ENCODE results near the gene OR11A1. TPM values are rescaled to one million over a fixed set of nuclear protein-coding genes. Genes with fewer than 3 reads are reported as not detected.

OR11A1 gene
- not detected for polyA plus RNA-seq (2013, experiment 1 of 2; ENCODE audit: insufficient read length)
- polyA plus RNA-seq (2013, experiment 2 of 2; ENCODE audit: insufficient read length): not detected

- no peak for DNase-seq
Measured at GRCh38 chr6:29456971-29457370, at the start of gene OR11A1, which contains the start of gene OR2H1. Gene OR11A1 (minus strand): TSS chr6:29457071. CDS start chr6:29427641, 29,430 bp downstream. Gene OR2H1 (plus strand): TSS chr6:29457155. CDS start chr6:29461770, 4,615 bp downstream.

GRCh38 chr6:29506446-29507067 is 49.7 kb upstream of the OR11A1 start:
- no peak for DNase-seq

GRCh38 chr6:29505808-29506207 is 48.9 kb upstream of the OR11A1 start:
- DNase-seq: no peak

GRCh38 chr6:29504961-29505360 is 48.1 kb upstream of the OR11A1 start:
- DNase-seq: no peak

- peak; percentile 19 for DNase-seq
Measured at GRCh38 chr6:29502597-29502996, 45.7 kb upstream of the OR11A1 start.

GRCh38 chr6:29502181-29502580 is 45.3 kb upstream of the OR11A1 start:
- no peak for DNase-seq

- DNase-seq: no peak
Measured at GRCh38 chr6:29501106-29501505, 44.2 kb upstream of the OR11A1 start.

- DNase-seq: no peak
Measured at GRCh38 chr6:29500594-29500993, 43.7 kb upstream of the OR11A1 start.

- DNase-seq: no peak
Measured at GRCh38 chr6:29499704-29500103, 42.8 kb upstream of the OR11A1 start.

GRCh38 chr6:29496961-29497360 is 40.1 kb upstream of the OR11A1 start:
- no peak for DNase-seq

- no peak for DNase-seq
Measured at GRCh38 chr6:29495571-29495970, 38.7 kb upstream of the OR11A1 start.

- no peak for DNase-seq
Measured at GRCh38 chr6:29494131-29494530, 37.3 kb upstream of the OR11A1 start.

- DNase-seq: no peak
Measured at GRCh38 chr6:29493261-29493660, 36.4 kb upstream of the OR11A1 start.

- DNase-seq: no peak
Measured at GRCh38 chr6:29491574-29491973, 34.7 kb upstream of the OR11A1 start.

- no peak for DNase-seq
Measured at GRCh38 chr6:29490552-29490951, 33.7 kb upstream of the OR11A1 start.

GRCh38 chr6:29490055-29490454 is 33.2 kb upstream of the OR11A1 start:
- DNase-seq: no peak

- DNase-seq: no peak
Measured at GRCh38 chr6:29489286-29489685, 32.4 kb upstream of the OR11A1 start.

GRCh38 chr6:29488874-29489273 is 32.0 kb upstream of the OR11A1 start:
- no peak for DNase-seq

GRCh38 chr6:29487660-29488059 is 30.8 kb upstream of the OR11A1 start, which contains the start of gene MAS1L:
Gene MAS1L (minus strand): TSS chr6:29487956. CDS start chr6:29487902, 54 bp downstream.
- DNase-seq: no peak

- DNase-seq: no peak
Measured at GRCh38 chr6:29487131-29487530, 30.3 kb upstream of the OR11A1 start.

- DNase-seq: no peak
Measured at GRCh38 chr6:29486577-29486976, 29.7 kb upstream of the OR11A1 start.

GRCh38 chr6:29483735-29484134 is 26.9 kb upstream of the OR11A1 start:
- no peak for DNase-seq

GRCh38 chr6:29483186-29483585 is 26.3 kb upstream of the OR11A1 start:
- no peak for DNase-seq

GRCh38 chr6:29479560-29479959 is 22.7 kb upstream of the OR11A1 start:
- no peak for DNase-seq

- no peak for DNase-seq
Measured at GRCh38 chr6:29478740-29479139, 21.9 kb upstream of the OR11A1 start.

Data from fibroblast of skin of scalp (primary cell).